A204.1 (cell line): ENCODE measurements around the gene LRRK1.

Experiments used
- FAIRE-seq: peaks from 2 replicates; lab custom pipeline; 2012; peaks lifted over from hg19 to GRCh38; lab: Jason Lieb, UNC

Gene LRRK1

GRCh38 chr15:101059381-101060341, 140.5 kb downstream of the LRRK1 start:
- FAIRE-seq, result no peak

- no peak for FAIRE-seq
These were observed 141.7 kb downstream of the LRRK1 start for GRCh38 chr15:101060576-101061551.

- FAIRE-seq, result no peak
These were observed 142.9 kb downstream of the LRRK1 start for GRCh38 chr15:101062063-101062462.

GRCh38 chr15:101062471-101063171, 143.5 kb downstream of the LRRK1 start:
- no peak for FAIRE-seq

- FAIRE-seq, result no peak
These were observed 144.1 kb downstream of the LRRK1 start for GRCh38 chr15:101063212-101063611.

GRCh38 chr15:101063891-101064794, 145.0 kb downstream of the LRRK1 start:
- FAIRE-seq, result no peak

- no peak for FAIRE-seq
These were observed 145.8 kb downstream of the LRRK1 start for GRCh38 chr15:101064795-101065569.

GRCh38 chr15:101065570-101066221, 146.5 kb downstream of the LRRK1 start:
- FAIRE-seq, result no peak

- no peak for FAIRE-seq
These were observed 147.6 kb downstream of the LRRK1 start for GRCh38 chr15:101066501-101067408.

- no peak for FAIRE-seq
These were observed 148.7 kb downstream of the LRRK1 start for GRCh38 chr15:101067660-101068522.

GRCh38 chr15:101068523-101068960, 149.4 kb downstream of the LRRK1 start:
- no peak for FAIRE-seq

GRCh38 chr15:101068961-101069653, 149.9 kb downstream of the LRRK1 start:
- FAIRE-seq, result no peak

- FAIRE-seq, result no peak
These were observed 150.5 kb downstream of the LRRK1 start for GRCh38 chr15:101069654-101069973.

GRCh38 chr15:101070024-101070423, 150.9 kb downstream of the LRRK1 start:
- FAIRE-seq, result no peak

GRCh38 chr15:101070502-101071273, 151.5 kb downstream of the LRRK1 start:
- no peak for FAIRE-seq

GRCh38 chr15:101071651-101072050, 152.5 kb downstream of the LRRK1 start:
- no peak for FAIRE-seq
